ENCODE results near the gene EVA1C.

EVA1C gene

GRCh38 chr21:32476661-32477423 lies 64.3 kb downstream of the EVA1C start:
- DNase-seq (ENCODE audit: low read depth), result no peak
- TF ChIP-seq, protein P1, sequence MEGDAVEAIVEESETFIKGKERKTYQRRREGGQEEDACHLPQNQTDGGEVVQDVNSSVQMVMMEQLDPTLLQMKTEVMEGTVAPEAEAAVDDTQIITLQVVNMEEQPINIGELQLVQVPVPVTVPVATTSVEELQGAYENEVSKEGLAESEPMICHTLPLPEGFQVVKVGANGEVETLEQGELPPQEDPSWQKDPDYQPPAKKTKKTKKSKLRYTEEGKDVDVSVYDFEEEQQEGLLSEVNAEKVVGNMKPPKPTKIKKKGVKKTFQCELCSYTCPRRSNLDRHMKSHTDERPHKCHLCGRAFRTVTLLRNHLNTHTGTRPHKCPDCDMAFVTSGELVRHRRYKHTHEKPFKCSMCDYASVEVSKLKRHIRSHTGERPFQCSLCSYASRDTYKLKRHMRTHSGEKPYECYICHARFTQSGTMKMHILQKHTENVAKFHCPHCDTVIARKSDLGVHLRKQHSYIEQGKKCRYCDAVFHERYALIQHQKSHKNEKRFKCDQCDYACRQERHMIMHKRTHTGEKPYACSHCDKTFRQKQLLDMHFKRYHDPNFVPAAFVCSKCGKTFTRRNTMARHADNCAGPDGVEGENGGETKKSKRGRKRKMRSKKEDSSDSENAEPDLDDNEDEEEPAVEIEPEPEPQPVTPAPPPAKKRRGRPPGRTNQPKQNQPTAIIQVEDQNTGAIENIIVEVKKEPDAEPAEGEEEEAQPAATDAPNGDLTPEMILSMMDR (IDR thresholded peaks at IDR 0.05; ENCODE audit: insufficient read depth, low read depth, low read length, missing control alignments), result no peak
- H3K4me3 ChIP-seq (ENCODE audit: low read depth, low read length), result no peak overlapping the region

- no peak for DNase-seq (ENCODE audit: low read depth)
- TF ChIP-seq, protein P1 (IDR thresholded peaks at IDR 0.05; ENCODE audit: insufficient read depth, low read depth, low read length, missing control alignments), result no peak
- H3K4me3 ChIP-seq (ENCODE audit: low read depth, low read length), result no peak overlapping the region
Observed at GRCh38 chr21:32477424-32477745, 64.9 kb downstream of the EVA1C start.

GRCh38 chr21:32481875-32482408 lies 69.4 kb downstream of the EVA1C start:
- no peak for DNase-seq (ENCODE audit: low read depth)
- no peak overlapping the region for H3K4me3 ChIP-seq (ENCODE audit: low read depth, low read length)
- TF ChIP-seq, protein P1 (IDR thresholded peaks at IDR 0.05; ENCODE audit: insufficient read depth, low read depth, low read length, missing control alignments), result no peak

DNA sequence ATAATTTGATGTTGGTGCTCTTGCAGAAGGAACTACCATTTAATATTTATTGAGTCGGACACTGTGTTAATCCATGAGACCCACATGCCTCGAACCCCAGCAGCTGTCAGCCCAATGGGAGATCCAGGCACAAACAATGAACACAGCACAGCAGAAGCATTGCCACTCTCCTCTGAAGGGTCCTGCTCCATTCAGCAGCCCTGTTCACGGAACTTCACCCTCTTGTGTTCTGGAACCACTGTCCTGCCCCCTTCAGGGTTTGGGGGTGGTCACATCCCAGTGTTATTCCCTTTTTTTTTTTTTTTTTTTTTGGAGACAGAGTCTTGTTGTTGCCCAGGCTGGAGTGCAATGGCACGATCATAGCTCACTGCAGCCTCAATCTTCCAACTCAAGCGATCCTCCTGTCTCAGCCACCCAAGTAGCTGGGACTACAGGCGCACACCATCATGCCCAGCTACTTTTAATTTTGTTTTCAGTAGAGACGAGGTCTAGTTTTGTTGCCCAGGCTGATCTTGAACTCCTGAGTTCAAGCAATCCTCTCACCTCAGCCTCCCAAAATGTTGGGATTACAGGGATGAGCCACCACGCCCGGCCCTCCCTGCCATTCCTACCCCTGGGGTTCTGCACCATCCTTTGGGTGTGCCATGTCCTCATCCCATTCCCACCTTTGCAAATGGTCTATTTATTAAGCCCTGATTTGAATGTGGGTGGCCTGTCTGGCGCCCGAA lies 70.2 kb downstream of the EVA1C start:
- no peak overlapping the region for H3K4me3 ChIP-seq (ENCODE audit: low read depth, low read length)
- no peak for DNase-seq (ENCODE audit: low read depth)
- TF ChIP-seq, protein P1 (IDR thresholded peaks at IDR 0.05; ENCODE audit: insufficient read depth, low read depth, low read length, missing control alignments), result no peak

DNA sequence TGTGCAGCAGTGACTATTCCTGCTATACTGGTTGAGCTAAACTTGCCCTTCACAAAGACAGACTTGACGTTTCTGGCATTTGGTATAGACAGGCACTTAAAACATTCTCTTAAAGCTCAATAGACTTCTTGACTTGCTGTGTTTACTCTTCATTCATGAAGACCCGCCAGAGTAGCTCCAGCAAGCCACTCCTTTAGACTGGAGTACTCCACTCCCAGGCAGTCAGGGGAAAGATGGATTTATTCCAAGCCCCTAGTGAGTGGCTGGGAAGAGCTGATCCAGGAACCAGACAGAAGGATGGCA lies 70.7 kb downstream of the EVA1C start:
- H3K4me3 ChIP-seq (ENCODE audit: low read depth, low read length), result no peak overlapping the region
- no peak for DNase-seq (ENCODE audit: low read depth)
- TF ChIP-seq, protein P1 (IDR thresholded peaks at IDR 0.05; ENCODE audit: insufficient read depth, low read depth, low read length, missing control alignments), result no peak

DNA sequence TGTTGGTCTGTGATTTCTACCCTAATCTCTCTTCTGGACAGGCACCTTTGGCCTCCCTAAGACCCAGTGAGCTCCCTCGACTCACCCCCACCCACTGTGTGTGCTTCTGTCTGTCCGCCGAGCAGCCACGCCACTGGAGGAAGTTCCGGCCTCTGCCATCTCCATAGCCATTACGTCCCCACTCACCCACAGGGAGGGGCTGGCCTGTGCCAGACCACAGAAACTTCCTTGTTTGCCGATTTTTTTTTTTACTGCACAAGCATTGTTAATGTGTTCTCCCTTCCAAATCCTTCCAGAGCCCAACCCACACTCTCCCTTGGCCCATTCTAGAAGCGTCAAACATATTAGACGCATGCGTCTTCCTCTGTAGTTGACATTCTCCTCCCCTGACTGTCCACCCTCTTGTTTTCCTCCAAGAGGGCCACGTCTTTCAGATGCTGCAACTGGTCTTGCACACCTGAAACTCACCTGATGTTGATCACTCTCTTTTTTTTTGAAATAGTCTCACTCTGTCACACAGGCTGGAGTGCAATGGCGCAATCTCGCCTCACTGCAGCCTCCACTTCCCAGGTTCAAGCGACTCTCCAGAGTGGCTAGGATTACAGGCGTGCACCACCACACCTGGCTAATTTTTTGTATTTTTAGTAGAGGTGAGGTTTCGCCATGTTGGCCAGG lies 72.3 kb downstream of the EVA1C start:
- H3K4me3 ChIP-seq (ENCODE audit: low read depth, low read length), result no peak overlapping the region
- TF ChIP-seq, protein P1 (IDR thresholded peaks at IDR 0.05; ENCODE audit: insufficient read depth, low read depth, low read length, missing control alignments), result no peak
- no peak for DNase-seq (ENCODE audit: low read depth)

All from GM12865 (cell line).